Hepatic stellate cell (primary cell): ENCODE data around the gene EPHA6.
"Not testable (repeated sequence)": the region's sequence is repeated elsewhere in the genome, so short reads cannot be mapped to it uniquely, and the experiment has no call there.

Experiments
- DNase-seq: peaks from one replicate; pipeline ENCODE4 v3.0.0; 2011; ENCODE audit warnings: low spot score

Gene EPHA6

DNA sequence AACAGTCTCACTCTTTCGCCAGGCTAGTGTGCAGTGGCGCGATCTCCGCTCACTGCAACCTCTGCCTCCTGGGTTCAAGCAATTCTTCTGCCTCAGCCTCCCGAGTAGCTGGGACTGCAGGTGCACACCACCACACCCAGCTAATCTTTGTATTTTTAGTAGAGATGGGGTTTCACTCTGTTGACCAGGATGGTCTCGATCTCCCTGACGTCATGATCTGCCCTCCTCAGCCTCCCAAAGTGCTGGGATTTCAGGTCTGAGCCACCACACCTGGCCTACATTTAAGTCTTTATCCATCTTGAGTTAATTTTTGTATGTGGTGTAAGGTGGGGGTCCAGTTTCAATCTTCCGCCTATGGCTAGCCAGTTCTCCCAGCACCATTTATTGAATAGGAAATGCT, 211.2 kb downstream of the EPHA6 start:
- not testable (repeated sequence) for DNase-seq

DNA sequence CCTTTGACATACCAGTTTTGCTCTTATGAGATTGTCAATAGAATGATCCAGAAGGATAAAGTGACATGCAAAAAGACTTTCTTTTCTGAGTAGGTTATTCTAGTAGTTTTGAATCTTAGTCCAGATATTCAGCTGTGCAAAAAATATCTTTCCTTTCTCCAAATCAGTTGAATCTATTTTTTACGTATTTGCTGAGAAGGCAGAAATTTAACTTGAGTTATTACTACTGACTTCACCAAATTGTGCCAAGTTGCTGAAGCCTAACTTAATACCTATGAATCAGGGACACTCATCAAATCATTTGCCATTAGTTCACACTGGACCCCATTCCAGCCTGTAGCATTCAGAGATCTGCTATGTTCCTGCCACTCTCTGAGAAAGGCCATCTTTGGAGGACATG, 215.6 kb downstream of the EPHA6 start:
- DNase-seq, result no peak

DNA sequence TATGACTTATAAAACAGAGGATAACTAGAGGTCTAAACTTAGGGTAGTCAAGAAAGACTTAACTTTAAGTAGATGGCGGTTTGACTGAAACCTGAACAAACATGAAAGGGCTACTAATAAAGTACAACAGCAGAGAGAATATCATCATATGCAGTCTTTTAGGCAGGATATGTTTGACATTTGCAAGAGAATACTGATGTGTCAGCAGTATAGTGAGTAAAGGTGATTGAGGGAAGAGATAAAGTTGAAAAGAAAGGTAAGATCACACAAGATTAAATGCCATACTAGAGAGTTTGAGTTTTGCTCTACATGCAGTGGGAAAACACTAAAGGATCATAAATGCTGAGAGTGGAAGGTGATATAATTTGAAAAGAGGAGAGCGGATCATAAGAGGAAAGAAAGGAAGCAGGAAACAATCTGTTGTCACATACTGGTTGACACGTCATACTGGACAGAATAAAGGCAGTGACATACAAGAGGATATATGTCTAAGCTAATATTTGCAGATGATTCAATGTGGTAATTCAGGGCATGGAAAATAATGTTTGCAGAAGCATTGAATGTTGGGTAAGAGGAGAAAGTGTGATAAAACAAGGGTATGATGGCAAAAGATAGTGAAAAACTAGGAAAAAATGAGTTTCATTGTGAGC, 223.0 kb downstream of the EPHA6 start:
- no peak for DNase-seq

DNA sequence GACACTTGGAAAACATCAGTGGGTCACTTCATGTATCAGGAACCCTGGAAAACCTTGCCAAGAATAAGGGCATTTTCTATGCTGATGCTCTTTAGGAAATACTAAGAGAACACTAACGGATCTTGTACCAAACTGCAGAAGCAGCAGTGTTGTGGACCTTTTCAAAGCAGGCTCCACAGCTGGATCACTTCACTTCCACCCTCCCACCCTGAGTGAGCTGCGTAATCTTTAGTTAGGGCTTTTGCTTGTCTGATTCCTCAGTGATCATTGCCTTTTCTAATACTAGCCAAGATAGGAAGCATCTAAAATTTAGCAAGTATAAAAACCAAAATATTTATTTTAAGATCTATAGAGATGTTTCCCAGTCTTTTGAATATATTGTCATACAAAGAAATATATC, 229.0 kb downstream of the EPHA6 start:
- no peak for DNase-seq

DNA sequence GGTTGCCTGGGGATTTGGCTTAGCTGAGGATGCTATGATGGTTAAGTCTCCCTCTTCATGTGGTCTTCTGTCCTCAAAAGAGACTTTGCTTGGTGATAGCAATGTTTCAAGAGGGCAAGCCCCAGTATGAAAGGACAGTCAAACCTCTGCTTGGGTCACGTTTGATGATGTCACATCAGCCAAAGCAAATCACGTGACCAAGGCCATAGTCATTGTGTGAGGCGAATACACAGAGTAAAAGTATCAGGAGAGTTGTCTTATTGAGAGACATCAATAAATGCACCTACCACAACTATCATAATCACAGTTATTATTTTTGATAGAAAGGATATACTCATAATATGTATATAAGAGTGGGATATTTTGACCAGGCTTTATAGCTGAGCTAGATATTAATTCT, 243.0 kb downstream of the EPHA6 start:
- DNase-seq, result no peak

DNA sequence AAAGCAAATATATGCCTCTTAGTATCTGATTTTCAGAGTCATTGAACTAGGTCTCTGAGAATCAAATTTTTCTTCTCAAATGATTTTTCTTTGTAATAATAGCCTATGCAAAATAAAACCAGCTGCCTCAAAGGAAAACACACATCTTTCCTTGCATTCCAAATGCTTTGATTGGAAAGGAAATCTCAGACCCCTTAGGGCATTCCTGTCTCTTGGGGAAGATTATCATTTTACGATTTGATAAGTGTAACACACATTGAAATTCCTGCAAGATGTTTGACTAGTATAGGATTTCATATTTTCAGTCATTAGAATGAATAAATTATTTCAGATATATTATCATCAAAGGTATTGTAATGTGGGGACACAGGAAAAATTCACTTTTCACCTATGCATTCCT, 244.8 kb downstream of the EPHA6 start:
- DNase-seq, result no peak

DNA sequence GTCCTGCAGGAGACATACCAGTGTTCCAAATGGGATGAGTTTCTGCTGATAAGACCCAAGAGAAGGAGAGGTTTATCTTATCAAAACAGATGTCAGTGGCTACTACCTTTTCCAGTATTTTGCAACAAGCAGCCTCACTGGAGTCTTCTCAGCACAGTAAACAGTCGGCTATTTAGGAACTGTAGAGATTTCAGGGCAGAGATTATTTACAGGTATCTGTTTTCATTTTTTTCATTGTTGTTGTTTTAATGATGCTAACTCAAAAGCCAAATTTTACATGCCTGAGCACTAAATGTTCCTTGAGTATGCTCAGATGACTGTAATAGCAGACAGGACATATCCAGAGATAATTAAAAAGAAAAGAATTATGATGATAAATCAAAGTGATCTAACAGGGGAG, 252.1 kb downstream of the EPHA6 start:
- no peak for DNase-seq

DNA sequence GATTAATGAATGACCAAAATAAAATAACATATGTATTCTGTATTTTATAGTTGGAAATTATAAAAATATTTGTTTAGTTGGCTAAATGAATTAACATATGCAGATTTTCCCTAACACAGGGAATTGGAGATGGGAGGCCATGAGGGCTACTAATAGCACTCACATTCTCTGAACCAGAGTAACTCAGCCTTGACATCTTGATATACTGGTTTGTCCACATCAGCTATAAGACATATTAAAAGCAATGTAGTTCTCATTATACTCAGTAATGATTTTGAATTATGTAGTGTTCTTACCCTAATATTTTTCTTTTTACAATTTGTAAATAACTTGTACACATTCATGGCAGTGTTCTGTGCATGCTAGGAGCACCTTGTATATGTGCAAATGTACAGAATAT, 255.9 kb downstream of the EPHA6 start:
- no peak for DNase-seq

DNA sequence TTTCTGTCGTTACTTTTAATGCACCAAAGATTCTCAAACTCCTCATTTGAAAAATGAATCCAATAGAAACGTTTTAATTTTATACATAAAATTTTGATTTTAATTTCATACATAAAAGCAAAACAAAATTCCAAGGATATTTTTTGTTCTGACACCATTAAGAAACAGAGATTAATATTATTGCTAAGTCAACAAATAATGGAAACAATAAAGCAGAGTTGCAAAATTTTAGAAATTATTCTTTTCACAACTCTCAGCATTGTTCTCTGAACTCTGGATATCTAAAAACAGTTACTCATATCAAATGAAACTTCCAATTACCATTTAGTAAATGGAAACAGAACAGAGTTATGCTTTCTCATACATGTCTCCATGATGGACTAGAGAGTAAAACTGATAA, 260.2 kb downstream of the EPHA6 start:
- DNase-seq, result no peak

DNA sequence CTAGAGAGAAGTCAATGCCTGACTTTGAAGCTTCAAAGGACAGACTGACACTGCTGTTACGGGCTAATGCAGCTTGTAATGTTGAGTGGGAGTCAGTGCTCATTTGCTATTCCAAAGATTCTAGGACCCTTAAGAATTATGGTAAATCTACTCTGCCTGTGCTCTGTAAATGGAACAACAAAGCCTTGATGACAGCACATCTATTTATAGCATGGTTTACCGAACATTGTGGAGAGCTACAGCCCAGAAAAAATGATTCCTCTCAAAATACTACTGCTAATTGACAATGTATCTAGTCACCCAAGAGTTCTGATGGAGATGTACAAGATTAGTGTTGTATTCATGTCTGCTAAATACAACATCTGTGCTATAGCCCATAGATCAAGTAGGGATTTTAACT, 262.3 kb downstream of the EPHA6 start:
- DNase-seq, result no peak

DNA sequence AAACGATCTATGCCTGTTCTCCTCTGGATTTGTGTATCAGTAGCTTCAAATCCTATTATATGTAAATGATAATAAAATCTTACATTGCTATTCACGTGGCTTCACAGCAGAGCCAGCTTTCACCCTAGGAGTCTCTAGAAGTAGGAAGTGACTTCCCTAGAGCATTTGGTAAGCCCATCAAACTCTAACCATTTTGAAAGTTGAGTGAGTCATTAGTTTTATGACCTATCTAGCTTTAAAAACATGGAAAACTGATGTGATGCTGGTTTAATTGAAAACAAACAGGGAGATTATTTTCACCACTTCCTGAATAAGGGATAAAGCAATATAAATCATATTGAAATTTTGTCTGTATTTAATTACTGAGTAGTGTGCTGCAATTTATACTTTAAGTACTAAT, 275.2 kb downstream of the EPHA6 start:
- no peak for DNase-seq

DNA sequence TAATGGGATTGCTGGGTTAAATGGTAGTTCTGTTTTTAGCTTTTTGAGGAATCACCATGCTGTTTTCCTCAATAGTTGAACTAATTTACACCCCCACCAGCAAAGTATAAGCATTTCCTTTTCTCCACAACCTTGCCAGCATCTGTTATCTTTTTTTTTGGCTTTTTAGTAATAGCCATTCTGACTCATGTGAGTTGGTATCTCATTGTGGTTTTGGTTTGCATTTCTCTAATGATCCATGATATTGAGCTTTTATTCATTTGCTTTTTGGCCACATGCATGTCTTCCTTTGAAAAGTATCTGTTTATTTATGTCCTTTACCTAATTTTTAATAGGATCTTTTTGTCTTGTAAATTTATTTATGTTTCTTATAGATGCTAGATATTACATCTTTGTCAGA, 288.2 kb downstream of the EPHA6 start:
- no peak for DNase-seq

DNA sequence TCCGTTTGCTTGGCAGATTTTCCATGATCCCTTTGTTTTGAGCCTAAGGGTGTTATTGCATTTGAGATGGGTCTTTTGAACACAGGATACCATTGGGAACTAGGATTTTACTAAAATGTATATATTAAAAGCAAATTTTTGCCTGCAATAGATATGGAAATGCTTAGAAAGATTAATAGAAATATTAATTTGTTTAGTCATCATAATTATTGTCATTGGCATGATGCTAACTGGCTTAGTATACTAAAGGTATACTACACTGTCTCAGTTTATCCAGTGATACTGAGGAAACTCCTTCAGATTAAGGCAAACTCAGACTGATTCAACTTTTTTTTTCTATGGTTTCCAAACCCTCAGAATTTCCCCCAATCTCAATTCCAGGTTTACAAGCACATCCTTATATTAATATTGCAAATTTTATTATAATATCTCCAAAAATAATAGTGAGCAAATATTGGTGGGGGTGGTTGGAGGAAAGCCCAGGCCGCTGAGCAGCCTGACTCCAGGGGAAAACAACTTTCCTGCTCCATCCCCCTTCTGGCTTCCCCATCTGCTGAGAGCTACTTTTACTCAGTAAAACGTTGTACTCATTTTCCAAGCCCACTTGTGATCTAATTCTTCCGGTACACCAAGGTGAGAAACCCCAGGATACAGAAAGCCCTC, 291.7 kb downstream of the EPHA6 start:
- DNase-seq, result no peak

DNA sequence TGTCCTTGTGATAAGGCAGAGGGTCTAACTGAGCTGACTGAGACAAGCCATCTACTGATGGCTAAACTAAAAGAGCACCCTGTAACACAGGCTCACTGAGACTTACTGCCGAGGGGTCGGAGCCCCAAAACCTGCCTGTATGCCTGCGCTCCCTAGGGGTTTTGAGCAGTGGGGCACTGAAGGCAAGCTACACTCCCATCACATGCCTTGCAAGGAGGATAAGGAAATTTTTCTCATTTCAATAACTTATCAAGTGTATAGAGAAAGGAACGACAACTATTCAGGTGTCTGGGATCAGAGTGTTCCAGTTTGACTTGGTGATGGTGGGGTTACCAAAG, 292.2 kb downstream of the EPHA6 start:
- no peak for DNase-seq

DNA sequence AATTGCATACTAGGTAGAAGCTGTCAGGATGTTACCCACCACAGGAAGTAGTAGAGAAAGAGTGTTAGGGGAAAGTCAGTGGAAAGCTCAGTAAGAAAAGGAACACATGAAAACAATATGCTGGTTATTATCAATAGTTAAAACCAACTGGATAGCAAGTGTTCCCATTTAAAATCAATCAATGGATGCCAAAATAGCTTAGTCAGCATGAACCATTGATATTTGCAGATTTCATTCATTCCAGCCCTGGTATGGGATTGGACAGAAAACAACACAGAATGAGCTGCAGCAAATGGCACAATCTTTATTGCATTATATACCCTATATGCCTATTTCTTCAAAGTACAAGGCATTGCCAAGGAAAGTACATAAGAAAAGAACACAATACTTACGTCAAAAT, 293.7 kb downstream of the EPHA6 start:
- no peak for DNase-seq

DNA sequence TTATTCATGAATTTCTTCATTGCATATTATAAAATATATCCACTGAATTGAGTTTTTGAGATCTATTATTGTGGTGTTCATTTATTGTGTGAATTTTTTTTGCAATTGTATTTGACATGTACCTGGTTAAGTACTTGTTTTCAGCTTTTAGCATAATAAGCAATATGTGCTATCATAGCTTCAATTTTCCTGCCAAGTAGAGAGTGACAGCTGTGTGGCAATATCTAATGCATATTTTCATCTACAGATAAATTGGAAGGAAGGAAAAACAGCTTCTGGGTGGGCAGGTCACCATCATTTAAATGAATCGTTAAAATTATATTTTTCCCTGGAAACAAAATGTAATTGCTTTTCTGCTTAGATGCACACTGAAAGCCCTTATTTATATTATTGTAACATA, 296.9 kb downstream of the EPHA6 start:
- no peak for DNase-seq

DNA sequence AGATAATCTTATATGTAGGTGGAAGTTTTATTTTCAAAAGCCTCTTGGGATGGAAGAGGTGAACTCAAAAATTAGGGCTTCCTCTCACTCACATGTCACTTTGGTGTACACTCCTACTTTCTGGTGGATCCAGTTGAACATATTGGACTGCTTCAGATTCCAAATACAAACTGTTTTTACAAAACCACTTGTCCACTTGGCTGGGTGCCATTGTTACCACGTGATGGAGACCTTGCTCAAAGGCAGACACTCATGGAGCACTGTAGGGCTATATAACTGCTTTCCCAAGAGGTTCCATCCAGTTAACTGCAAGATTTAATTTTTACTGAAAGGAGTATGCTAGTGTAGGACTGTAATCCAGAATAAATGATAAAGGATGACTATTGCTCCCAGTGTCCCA, 307.0 kb downstream of the EPHA6 start:
- DNase-seq, result no peak

DNA sequence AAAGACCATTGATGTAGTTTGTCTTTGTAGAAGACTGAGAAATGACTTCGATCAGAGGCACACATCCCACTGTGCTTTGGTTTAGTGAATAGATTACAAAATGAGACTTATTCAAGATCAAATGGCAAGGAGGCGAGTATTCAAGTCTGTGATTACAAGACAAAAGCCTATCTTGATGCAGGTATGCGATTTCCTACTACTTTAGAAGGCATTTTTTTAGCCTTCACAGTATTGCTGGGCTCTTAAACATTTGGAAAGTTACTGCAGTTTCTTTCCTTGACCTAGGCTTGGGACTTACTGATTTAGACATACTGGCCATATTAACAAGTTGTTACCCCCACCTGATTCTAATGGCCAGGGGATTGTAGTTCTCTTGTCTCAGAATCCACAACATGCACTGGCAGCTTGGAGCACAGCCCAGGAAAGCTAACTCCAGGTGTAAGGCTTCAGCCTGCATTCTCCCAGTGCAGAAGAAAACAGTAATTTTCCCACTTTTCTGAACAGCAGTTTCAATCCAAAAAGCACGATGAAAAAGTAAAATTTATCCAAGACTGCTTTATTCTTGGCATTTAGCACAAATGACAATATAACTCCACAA, 311.6 kb downstream of the EPHA6 start:
- no peak for DNase-seq

DNA sequence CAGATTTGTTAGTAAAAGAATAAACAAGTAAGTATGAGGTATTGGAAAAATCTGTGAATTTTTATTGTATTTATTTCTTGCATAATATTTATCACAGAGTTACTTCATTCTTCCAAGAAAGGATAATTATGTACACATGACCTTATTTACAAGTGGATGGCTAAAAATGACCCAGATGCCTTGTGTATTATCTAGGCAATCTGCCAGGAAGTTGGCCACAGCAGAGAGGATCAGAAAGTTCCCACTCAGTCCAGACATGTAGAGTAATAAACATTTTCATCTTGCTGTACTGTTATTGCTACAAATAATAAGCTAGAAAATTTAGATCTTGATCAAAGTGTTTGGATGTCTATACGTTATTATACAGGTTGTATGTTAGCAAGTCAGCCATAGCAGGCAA, 317.1 kb downstream of the EPHA6 start:
- DNase-seq, result no peak

DNA sequence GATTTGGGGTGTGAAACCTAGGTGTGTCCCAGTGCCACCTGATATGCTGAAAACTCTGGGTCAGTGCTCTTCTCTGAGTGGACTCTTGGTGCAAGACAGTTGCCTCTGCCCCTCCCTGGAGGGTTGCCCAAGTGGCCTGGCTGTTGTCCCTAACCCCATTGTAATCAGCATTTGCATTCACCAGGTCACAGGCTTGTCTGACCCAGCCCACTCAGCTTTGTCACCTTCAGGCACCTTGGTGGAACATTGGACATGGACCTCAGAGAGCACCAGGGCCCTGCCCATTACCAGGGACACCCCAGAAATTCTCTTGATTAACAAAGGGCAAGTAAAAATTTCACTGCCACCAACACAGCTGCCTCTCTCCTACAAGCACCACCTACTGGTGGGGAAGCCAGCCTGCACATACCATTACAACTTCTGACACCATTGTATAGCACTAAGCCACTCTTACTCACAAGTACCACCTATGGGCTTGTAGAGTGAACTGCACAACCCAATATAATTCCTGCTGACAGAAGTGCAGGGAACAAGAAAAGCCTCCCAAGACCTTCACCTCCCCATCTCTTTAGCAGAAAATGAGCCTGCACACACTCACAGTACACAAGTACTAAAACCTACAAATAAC, 324.6 kb downstream of the EPHA6 start:
- DNase-seq, result no peak

DNA sequence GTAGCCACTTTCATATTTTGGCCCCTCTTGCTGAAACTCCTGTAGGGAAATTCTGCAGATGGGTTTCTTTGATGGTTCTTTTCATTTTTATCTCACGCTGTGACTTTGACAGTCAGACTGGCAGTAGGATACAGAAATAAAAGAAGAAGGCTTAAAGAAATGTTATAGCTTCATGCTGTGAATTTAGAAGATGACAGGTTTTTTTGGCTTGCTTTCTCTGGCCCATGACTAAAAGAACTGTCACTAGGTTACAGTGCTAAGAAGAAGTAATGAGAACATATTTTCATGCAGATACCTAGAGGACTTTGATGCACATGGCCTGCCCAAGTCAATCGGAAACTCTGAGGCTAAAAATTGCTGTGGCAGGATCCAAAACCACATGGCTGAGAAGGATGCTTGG, 334.5 kb downstream of the EPHA6 start:
- DNase-seq, result no peak

DNA sequence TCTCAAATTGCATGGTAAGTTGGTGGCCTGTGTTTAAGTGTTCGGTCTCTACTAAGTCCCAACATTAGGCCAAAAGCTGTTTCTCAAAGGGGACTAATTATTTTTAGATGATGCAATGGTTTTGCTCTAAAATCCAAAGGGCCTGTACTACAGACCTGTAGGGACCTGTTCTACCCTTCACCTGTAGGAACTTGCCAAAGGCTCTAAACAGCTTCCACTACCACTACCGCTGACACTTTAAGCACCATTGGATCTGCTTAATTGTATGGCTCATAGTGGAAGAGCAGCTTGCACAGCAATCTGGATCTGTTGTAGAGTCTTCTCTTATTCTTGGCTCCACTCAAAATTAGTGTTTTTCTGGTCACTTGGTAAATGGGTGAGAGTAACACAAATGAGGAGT, 346.8 kb downstream of the EPHA6 start:
- no peak for DNase-seq

DNA sequence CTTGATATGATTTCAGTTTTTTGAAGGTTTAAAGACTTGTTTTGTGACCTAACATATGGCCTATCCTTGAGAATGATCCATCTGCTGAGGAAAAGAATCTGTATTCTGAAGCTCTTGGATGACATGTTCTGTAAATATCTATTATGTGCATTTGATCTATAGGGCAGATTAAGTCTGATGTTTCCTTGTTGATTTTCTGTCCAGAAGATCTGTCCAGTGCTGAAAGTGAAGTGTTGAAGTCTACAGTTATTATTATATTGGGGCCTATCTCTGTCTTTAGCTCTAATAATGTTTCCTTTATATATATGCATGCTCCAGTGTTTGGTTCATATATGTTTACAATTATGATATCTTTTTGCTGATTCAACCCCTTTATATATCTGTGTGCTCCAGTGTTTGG, 362.8 kb downstream of the EPHA6 start:
- DNase-seq, result no peak

DNA sequence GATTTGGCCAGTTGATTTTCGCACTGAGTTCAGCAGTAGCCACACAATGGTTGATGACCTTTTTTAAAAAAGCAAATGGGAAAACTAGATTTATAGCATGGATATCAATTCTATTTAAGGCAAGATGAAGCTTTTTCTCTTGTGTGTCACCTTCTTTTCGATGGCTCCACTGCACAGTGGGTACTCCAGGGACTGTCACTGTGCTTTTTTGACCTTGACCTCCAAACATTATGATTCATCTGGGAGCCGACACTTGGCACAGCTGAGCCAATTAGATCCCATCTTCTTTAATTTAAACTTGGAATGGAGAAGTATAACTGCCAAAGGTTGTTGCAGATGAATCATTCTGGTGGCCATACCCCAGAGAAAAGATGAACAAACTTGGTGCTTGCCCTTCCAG, 367.3 kb downstream of the EPHA6 start:
- no peak for DNase-seq
